Measurements from ENCODE around the gene FGD6. TPM values are rescaled to one million over a fixed set of nuclear protein-coding genes. Genes with fewer than 3 reads are reported as not detected.
"Not testable (repeated sequence)": the region's sequence is repeated elsewhere in the genome, so short reads cannot be mapped to it uniquely, and the experiment has no call there.

FGD6 gene
- total and polyA plus RNA-seq, 7 experiments from 2014 or later = 0.35 to 8.6 (median 1.1) TPM

DNA sequence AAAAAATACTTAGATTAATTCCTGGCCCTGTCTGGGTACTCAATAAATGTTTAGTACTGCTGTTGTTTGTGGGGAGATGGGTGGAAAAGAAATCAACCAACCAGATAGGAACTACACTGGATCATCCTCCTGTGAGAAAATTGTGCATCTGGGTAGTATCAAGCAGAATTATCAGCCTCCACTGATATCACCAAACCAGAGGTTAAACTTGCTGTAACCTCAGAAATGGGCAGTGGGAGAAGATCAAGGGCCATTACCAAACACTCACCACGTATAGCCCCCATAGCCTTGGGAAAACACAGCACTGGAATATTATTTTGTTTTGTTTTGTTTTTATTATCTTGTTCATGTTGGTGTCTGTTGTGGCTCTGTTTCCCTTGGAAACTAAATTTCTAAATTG, 20.0 kb upstream of the FGD6 start:
- Mint-ChIP-seq H3K27ac (no peak overlapping the region), H3K4me3 (no peak overlapping the region), H3K9me3 (no peaks in the 10 kb centered on the region), H3K27me3 (no peaks in the 10 kb centered on the region), H3K36me3 (peaks cover 7 to 21% (median 16%) of the 10 kb centered on the region in 5 donors), H3K4me1 (peaks cover 0 to 38% (median 31%) of the 10 kb centered on the region in 7 donors)
- POLR2A ChIA-PET = no interaction called here
- no peak overlapping the region for H3K4me3 ChIP-seq (ENCODE audit: low read length)
- H3K9me3 ChIP-seq (ENCODE audit: control insufficient read depth in 2 of 3, low read length in 3 of 3) = no peaks in the 10 kb centered on the region
- H3K27me3 ChIP-seq (ENCODE audit: control insufficient read depth in 2 of 2, insufficient read depth in 2 of 2, low read length in 2 of 2) = no peaks in the 10 kb centered on the region
- ATAC-seq (no peak), DNase-seq (no peak)
- CTCF ChIA-PET = interaction anchor here (0.6 kb wide), 1 partner anchor 526 kb away, joined by 3 read pairs; no protein-coding TSS in a partner anchor
- no peak overlapping the region for H3K27ac ChIP-seq (ENCODE audit: low read depth, low read length)
- intact Hi-C loops (cut with micrococcal nuclease) = no loop called here
- no peaks in the 10 kb centered on the region for H3K36me3 ChIP-seq (ENCODE audit: control insufficient read depth in 2 of 3, insufficient read depth in 3 of 3, low read length in 3 of 3)
- no peaks in the 10 kb centered on the region for H3K4me1 ChIP-seq (ENCODE audit: control insufficient read depth in 2 of 2, insufficient read depth in 2 of 2, low read length in 2 of 2)

DNA sequence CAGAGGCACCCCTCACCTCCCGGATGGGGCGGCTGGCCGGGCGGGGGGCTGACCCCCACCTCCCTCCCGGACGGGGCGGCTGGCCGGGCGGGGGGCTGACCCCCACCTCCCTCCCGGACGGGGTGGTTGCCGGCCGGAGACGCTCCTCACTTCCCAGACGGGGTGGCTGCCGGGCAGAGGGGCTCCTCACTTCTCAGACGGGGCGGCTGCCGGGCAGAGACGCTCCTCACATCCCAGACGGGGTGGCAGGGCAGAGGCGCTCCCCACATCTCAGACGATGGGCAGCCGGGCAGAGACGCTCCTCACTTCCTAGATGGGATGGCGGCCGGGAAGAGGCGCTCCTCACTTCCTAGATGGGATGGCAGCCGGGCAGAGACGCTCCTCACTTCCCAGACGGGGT, 18.4 kb upstream of the FGD6 start:
- POLR2A ChIA-PET; CTCF ChIA-PET; H3K27me3 ChIP-seq (ENCODE audit: control insufficient read depth in 2 of 2, insufficient read depth in 2 of 2, low read length in 2 of 2); H3K4me3 Mint-ChIP-seq; H3K36me3 ChIP-seq (ENCODE audit: control insufficient read depth in 2 of 3, insufficient read depth in 3 of 3, low read length in 3 of 3); intact Hi-C loops (cut with micrococcal nuclease); H3K4me1 ChIP-seq (ENCODE audit: control insufficient read depth in 2 of 2, insufficient read depth in 2 of 2, low read length in 2 of 2); H3K4me3 ChIP-seq (ENCODE audit: low read length); H3K27me3 Mint-ChIP-seq; H3K9me3 ChIP-seq (ENCODE audit: control insufficient read depth in 2 of 3, low read length in 3 of 3); H3K9me3 Mint-ChIP-seq; H3K27ac Mint-ChIP-seq; DNase-seq; ATAC-seq; H3K27ac ChIP-seq (ENCODE audit: low read depth, low read length): not testable (repeated sequence)
- Mint-ChIP-seq H3K4me1 (peaks cover 0 to 49% (median 39%) of the 10 kb centered on the region in 7 donors), H3K36me3 (peaks cover 7 to 15% (median 11%) of the 10 kb centered on the region in 5 donors)

- H3K36me3 ChIP-seq (ENCODE audit: control insufficient read depth in 2 of 3, insufficient read depth in 3 of 3, low read length in 3 of 3); H3K4me3 Mint-ChIP-seq; H3K4me1 ChIP-seq (ENCODE audit: control insufficient read depth in 2 of 2, insufficient read depth in 2 of 2, low read length in 2 of 2); DNase-seq; H3K4me3 ChIP-seq (ENCODE audit: low read length); H3K9me3 ChIP-seq (ENCODE audit: control insufficient read depth in 2 of 3, low read length in 3 of 3); intact Hi-C loops (cut with micrococcal nuclease); H3K27ac ChIP-seq (ENCODE audit: low read depth, low read length); H3K9me3 Mint-ChIP-seq; POLR2A ChIA-PET; H3K27me3 Mint-ChIP-seq; CTCF ChIA-PET; H3K27ac Mint-ChIP-seq; H3K27me3 ChIP-seq (ENCODE audit: control insufficient read depth in 2 of 2, insufficient read depth in 2 of 2, low read length in 2 of 2); ATAC-seq: not testable (repeated sequence)
- Mint-ChIP-seq H3K36me3 (peaks cover 7 to 15% (median 11%) of the 10 kb centered on the region in 5 donors), H3K4me1 (peaks cover 0 to 51% (median 38%) of the 10 kb centered on the region in 7 donors)
Observed at GRCh38 chr12:95234187-95234586, 16.9 kb upstream of the FGD6 start.

GRCh38 chr12:95231190-95231589, 13.9 kb upstream of the FGD6 start:
- Histone ChIP-seq H3K36me3 (ENCODE audit: control insufficient read depth in 2 of 3, insufficient read depth in 3 of 3, low read length in 3 of 3) (no peaks in the 10 kb centered on the region), H3K4me3 (ENCODE audit: low read length) (no peak overlapping the region), H3K27ac (ENCODE audit: low read depth, low read length) (no peak overlapping the region), H3K9me3 (ENCODE audit: control insufficient read depth in 2 of 3, low read length in 3 of 3) (no peaks in the 10 kb centered on the region), H3K4me1 (ENCODE audit: control insufficient read depth in 2 of 2, insufficient read depth in 2 of 2, low read length in 2 of 2) (peaks cover 0 to 4% of the 10 kb centered on the region in 2 donors), H3K27me3 (ENCODE audit: control insufficient read depth in 2 of 2, insufficient read depth in 2 of 2, low read length in 2 of 2) (no peaks in the 10 kb centered on the region)
- ChIA-PET CTCF (no interaction called here), POLR2A (interaction anchor here (0.6 kb wide), 1 partner anchor 243 kb away, joined by 3 read pairs; the partner anchor contains the start of gene METAP2)
- DNase-seq = no peak
- H3K4me3 Mint-ChIP-seq = no peak overlapping the region
- ATAC-seq = no peak
- intact Hi-C loops (cut with micrococcal nuclease) = no loop called here
- H3K27me3 Mint-ChIP-seq = no peaks in the 10 kb centered on the region
- H3K9me3 Mint-ChIP-seq = no peaks in the 10 kb centered on the region
- H3K4me1 Mint-ChIP-seq = peaks cover 4 to 53% (median 38%) of the 10 kb centered on the region in 7 donors
- H3K36me3 Mint-ChIP-seq = peaks cover 0 to 14% (median 8%) of the 10 kb centered on the region in 5 donors
- no peak overlapping the region for H3K27ac Mint-ChIP-seq

GRCh38 chr12:95230313-95230712, 13.0 kb upstream of the FGD6 start:
- H3K36me3 Mint-ChIP-seq = peaks cover 0 to 17% (median 14%) of the 10 kb centered on the region in 5 donors
- peaks cover 0 to 4% of the 10 kb centered on the region in 2 donors for H3K4me1 ChIP-seq (ENCODE audit: control insufficient read depth in 2 of 2, insufficient read depth in 2 of 2, low read length in 2 of 2)

GRCh38 chr12:95229636-95230035, 12.4 kb upstream of the FGD6 start:
- Mint-ChIP-seq H3K4me3 (no peak overlapping the region), H3K27ac (no peak overlapping the region), H3K27me3 (no peaks in the 10 kb centered on the region), H3K9me3 (no peaks in the 10 kb centered on the region), H3K36me3 (peaks cover 5 to 20% (median 15%) of the 10 kb centered on the region in 5 donors), H3K4me1 (peaks cover 6 to 65% (median 48%) of the 10 kb centered on the region in 7 donors)
- ATAC-seq = no peak
- Histone ChIP-seq H3K4me1 (ENCODE audit: control insufficient read depth in 2 of 2, insufficient read depth in 2 of 2, low read length in 2 of 2) (peaks cover 0 to 4% of the 10 kb centered on the region in 2 donors), H3K9me3 (ENCODE audit: control insufficient read depth in 2 of 3, low read length in 3 of 3) (no peaks in the 10 kb centered on the region), H3K27ac (ENCODE audit: low read depth, low read length) (no peak overlapping the region), H3K36me3 (ENCODE audit: control insufficient read depth in 2 of 3, insufficient read depth in 3 of 3, low read length in 3 of 3) (peaks cover 0 to 8% (median 0%) of the 10 kb centered on the region in 3 experiments), H3K4me3 (ENCODE audit: low read length) (no peak overlapping the region), H3K27me3 (ENCODE audit: control insufficient read depth in 2 of 2, insufficient read depth in 2 of 2, low read length in 2 of 2) (no peaks in the 10 kb centered on the region)
- ChIA-PET POLR2A (no interaction called here), CTCF (no interaction called here)
- intact Hi-C loops (cut with micrococcal nuclease) = no loop called here
- no peak for DNase-seq

More at GRCh38 chr12:95230313-95230712, 13.0 kb upstream of the FGD6 start:
- no peak overlapping the region for H3K27ac Mint-ChIP-seq
- DNase-seq (no peak), ATAC-seq (no peak)
- H3K27me3 Mint-ChIP-seq = no peaks in the 10 kb centered on the region
- no peaks in the 10 kb centered on the region for H3K9me3 Mint-ChIP-seq
- H3K4me1 Mint-ChIP-seq = peaks cover 6 to 61% (median 42%) of the 10 kb centered on the region in 7 donors
- no peaks in the 10 kb centered on the region for H3K9me3 ChIP-seq (ENCODE audit: control insufficient read depth in 2 of 3, low read length in 3 of 3)
- POLR2A ChIA-PET = no interaction called here
- no peak overlapping the region for H3K27ac ChIP-seq (ENCODE audit: low read depth, low read length)
- no peaks in the 10 kb centered on the region for H3K27me3 ChIP-seq (ENCODE audit: control insufficient read depth in 2 of 2, insufficient read depth in 2 of 2, low read length in 2 of 2)
- H3K36me3 ChIP-seq (ENCODE audit: control insufficient read depth in 2 of 3, insufficient read depth in 3 of 3, low read length in 3 of 3) = peaks cover 0 to under 1% (median 0%) of the 10 kb centered on the region in 3 experiments
- CTCF ChIA-PET = no interaction called here
- no peak overlapping the region for H3K4me3 Mint-ChIP-seq
- H3K4me3 ChIP-seq (ENCODE audit: low read length) = no peak overlapping the region
- intact Hi-C loops (cut with micrococcal nuclease) = no loop called here

- H3K36me3 ChIP-seq (ENCODE audit: control insufficient read depth in 2 of 3, insufficient read depth in 3 of 3, low read length in 3 of 3) = peaks cover 0 to 9% (median 0%) of the 10 kb centered on the region in 3 experiments
- no peak overlapping the region for H3K4me3 ChIP-seq (ENCODE audit: low read length)
- DNase-seq (no peak), ATAC-seq (no peak)
- no peak overlapping the region for H3K27ac ChIP-seq (ENCODE audit: low read depth, low read length)
- intact Hi-C loops (cut with micrococcal nuclease) = no loop called here
- Mint-ChIP-seq H3K36me3 (peaks cover 7 to 23% (median 13%) of the 10 kb centered on the region in 5 donors), H3K27me3 (no peaks in the 10 kb centered on the region), H3K4me1 (peaks cover 6 to 75% (median 52%) of the 10 kb centered on the region in 7 donors), H3K27ac (no peak overlapping the region), H3K4me3 (no peak overlapping the region), H3K9me3 (no peaks in the 10 kb centered on the region)
- no peaks in the 10 kb centered on the region for H3K27me3 ChIP-seq (ENCODE audit: control insufficient read depth in 2 of 2, insufficient read depth in 2 of 2, low read length in 2 of 2)
- POLR2A ChIA-PET = no interaction called here
- no peaks in the 10 kb centered on the region for H3K9me3 ChIP-seq (ENCODE audit: control insufficient read depth in 2 of 3, low read length in 3 of 3)
- H3K4me1 ChIP-seq (ENCODE audit: control insufficient read depth in 2 of 2, insufficient read depth in 2 of 2, low read length in 2 of 2) = peaks cover 0 to 4% of the 10 kb centered on the region in 2 donors
- CTCF ChIA-PET = no interaction called here
Observed at GRCh38 chr12:95228617-95229016, 11.3 kb upstream of the FGD6 start.

All from naive thymus-derived CD4-positive, alpha-beta T cell (primary cell).